Suprapubic skin (tissue), 3 donors: ENCODE results near the gene MYO18A.

ENCODE experiments used
- POLR2A ChIP-seq, 2 donors: fragments of 450-650 bp; IDR thresholded peaks; one replicate each; pipeline ENCODE4 v1.6.1; 2017; ENCODE audit warnings: antibody characterized with exemption in 2 of 2, mild to moderate bottlenecking in 2 of 2, moderate library complexity in 2 of 2
- TF ChIP-seq, protein P1 (sequence below), 2 donors: fragments of 200-600 bp in 1 of 2; fragments of 450-650 bp in 1 of 2; sonication (generic) in 1 of 2; IDR thresholded peaks; one replicate each; pipeline ENCODE4 v1.5.1; 2016 to 2019; ENCODE audit warnings: antibody characterized with exemption in 2 of 2, mild to moderate bottlenecking in 1 of 2, moderate library complexity in 1 of 2

DNA sequence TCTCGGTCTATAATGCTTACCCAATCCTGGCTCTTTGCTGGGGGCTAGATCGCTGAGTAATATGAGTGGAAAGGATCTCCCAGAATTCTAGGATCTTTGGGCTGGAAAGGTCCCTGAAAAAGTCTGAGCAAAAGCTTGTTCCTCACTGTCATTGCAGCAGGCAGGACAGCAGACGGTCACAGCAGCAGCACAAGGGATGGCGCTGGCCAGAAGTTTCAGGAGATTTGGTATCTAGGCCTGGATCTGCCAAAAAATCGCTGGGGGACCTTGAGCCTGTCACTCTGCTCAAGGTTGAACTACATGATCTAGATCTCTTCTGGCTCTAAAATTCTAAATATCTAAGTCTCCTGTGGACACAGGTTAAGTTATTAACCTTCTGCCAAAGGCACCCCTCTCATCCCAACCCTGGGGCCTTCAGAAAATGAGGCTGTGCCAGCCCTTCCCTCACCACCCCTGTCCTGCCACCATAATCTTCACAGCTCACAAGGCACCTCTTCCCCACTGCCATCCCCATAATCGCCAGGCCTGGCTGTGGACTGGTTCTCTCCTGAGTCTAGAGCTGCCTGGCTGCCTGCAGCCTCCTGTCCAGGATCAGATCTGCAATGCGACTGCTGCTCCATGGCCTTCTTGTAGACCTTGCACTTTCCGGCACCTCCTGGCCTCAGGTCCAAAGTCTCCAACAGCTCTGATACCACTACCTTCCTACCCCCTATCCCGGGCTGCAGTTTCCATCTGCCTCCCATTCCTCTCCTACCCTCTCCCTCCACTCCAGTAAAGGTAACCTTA is 10.2 kb downstream of the MYO18A start:
- TF ChIP-seq, protein P1, sequence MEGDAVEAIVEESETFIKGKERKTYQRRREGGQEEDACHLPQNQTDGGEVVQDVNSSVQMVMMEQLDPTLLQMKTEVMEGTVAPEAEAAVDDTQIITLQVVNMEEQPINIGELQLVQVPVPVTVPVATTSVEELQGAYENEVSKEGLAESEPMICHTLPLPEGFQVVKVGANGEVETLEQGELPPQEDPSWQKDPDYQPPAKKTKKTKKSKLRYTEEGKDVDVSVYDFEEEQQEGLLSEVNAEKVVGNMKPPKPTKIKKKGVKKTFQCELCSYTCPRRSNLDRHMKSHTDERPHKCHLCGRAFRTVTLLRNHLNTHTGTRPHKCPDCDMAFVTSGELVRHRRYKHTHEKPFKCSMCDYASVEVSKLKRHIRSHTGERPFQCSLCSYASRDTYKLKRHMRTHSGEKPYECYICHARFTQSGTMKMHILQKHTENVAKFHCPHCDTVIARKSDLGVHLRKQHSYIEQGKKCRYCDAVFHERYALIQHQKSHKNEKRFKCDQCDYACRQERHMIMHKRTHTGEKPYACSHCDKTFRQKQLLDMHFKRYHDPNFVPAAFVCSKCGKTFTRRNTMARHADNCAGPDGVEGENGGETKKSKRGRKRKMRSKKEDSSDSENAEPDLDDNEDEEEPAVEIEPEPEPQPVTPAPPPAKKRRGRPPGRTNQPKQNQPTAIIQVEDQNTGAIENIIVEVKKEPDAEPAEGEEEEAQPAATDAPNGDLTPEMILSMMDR (IDR thresholded peaks at IDR 0.05), result no peak
- TF ChIP-seq POLR2A (IDR thresholded peaks at IDR 0.05), result no peak
